BJ (cell line): ENCODE results near the gene FAM117B. TPM values are rescaled to one million over a fixed set of nuclear protein-coding genes. Genes with fewer than 3 reads are reported as not detected.
"Not testable (repeated sequence)": the region's sequence is repeated elsewhere in the genome, so short reads cannot be mapped to it uniquely, and the experiment has no call there.

Source experiments
- CTCF ChIA-PET: fragments of 350-600 bp; formaldehyde crosslinking; extraction: SDS; loops from one replicate; lab custom pipeline; 2021; ENCODE audit warnings: antibody characterized with exemption, inconsistent platforms; lab: Yijun Ruan, JAX
- POLR2A ChIA-PET: fragments of 300-600 bp; sonication (Branson Sonifier 250); formaldehyde crosslinking; extraction: SDS; loops from one replicate; lab custom pipeline; 2021; ENCODE audit warnings: antibody characterized with exemption; lab: Charles Lee
- DNase-seq: peaks from one replicate; pipeline ENCODE4 v3.0.0-alpha.2; 2011; ENCODE audit warnings: low read depth
- H3K27me3 ChIP-seq: 2 replicates; pipeline ENCODE4 v1.6.0; 2011; ENCODE audit warnings: low read length; ENCODE audit not compliant: control insufficient read depth, insufficient read depth
- H3K36me3 ChIP-seq: 2 replicates; pipeline ENCODE4 v1.5.1; 2011; ENCODE audit warnings: low read length; ENCODE audit not compliant: control insufficient read depth, insufficient read depth
- H3K4me3 ChIP-seq: 2 replicates; pipeline ENCODE4 v1.5.1; 2011; ENCODE audit warnings: low read depth, mild to moderate bottlenecking, control low read depth, low read length
- CTCF ChIP-seq: IDR thresholded peaks from 2 replicates; pipeline ENCODE4 v1.5.1; 2011; ENCODE audit warnings: low read depth, mild to moderate bottlenecking, control low read depth, inconsistent platforms, low read length, moderate library complexity; ENCODE audit not compliant: insufficient read depth
- polyA plus RNA-seq: library from polyadenylated mRNA; depleted of rRNA; stranded (reverse); fragments of >200 nt; gene quantifications from 2 replicates; pipeline ENCODE4 v1.2.3, GENCODE V29; 2011

Gene FAM117B
- polyA plus RNA-seq, 1 experiment = 0.29 TPM

- no peaks in the 10 kb centered on the region for H3K36me3 ChIP-seq
- CTCF ChIA-PET = no interaction called here
- POLR2A ChIA-PET = no interaction called here
- no peak overlapping the region for H3K4me3 ChIP-seq
- DNase-seq = no peak
- no peaks in the 10 kb centered on the region for H3K27me3 ChIP-seq
- TF ChIP-seq CTCF = no peak
These were observed 36.7 kb downstream of the FAM117B start for GRCh38 chr2:202671317-202672035.

- CTCF ChIA-PET = interaction anchor here (1.0 kb wide), 1 partner anchor 11 kb away, joined by 3 read pairs; no protein-coding TSS in a partner anchor
- H3K27me3 ChIP-seq, DNase-seq, H3K36me3 ChIP-seq, H3K4me3 ChIP-seq, POLR2A ChIA-PET: not testable (repeated sequence)
These were observed 40.3 kb downstream of the FAM117B start for GRCh38 chr2:202675097-202675496.

- no peaks in the 10 kb centered on the region for H3K36me3 ChIP-seq
- TF ChIP-seq CTCF = no peak
- no peak for DNase-seq
- CTCF ChIA-PET = no interaction called here
- no peak overlapping the region for H3K4me3 ChIP-seq
- H3K27me3 ChIP-seq = no peaks in the 10 kb centered on the region
- POLR2A ChIA-PET = no interaction called here
These were observed 45.2 kb downstream of the FAM117B start for GRCh38 chr2:202679980-202680379.

GRCh38 chr2:202680512-202680911, 45.7 kb downstream of the FAM117B start:
- no peaks in the 10 kb centered on the region for H3K36me3 ChIP-seq
- CTCF ChIA-PET = no interaction called here
- H3K27me3 ChIP-seq = no peaks in the 10 kb centered on the region
- DNase-seq = no peak
- no peak overlapping the region for H3K4me3 ChIP-seq
- POLR2A ChIA-PET = no interaction called here
- no peak for TF ChIP-seq CTCF

GRCh38 chr2:202681688-202682205, 47.0 kb downstream of the FAM117B start:
- TF ChIP-seq CTCF = no peak
- no peaks in the 10 kb centered on the region for H3K36me3 ChIP-seq
- H3K4me3 ChIP-seq = no peak overlapping the region
- ChIA-PET CTCF (no interaction called here), POLR2A (no interaction called here)
- no peaks in the 10 kb centered on the region for H3K27me3 ChIP-seq
- no peak for DNase-seq
